ENCODE measurements around the gene WDFY3. TPM values are rescaled to one million over a fixed set of nuclear protein-coding genes. Genes with fewer than 3 reads are reported as not detected.

WDFY3 gene
- total and polyA plus RNA-seq, 9 of the 15 experiments (the other 6 are each of a cell fraction or from before 2014, with no cell fraction given), result 0.58 to 13.5 (median 9.4) TPM

DNA sequence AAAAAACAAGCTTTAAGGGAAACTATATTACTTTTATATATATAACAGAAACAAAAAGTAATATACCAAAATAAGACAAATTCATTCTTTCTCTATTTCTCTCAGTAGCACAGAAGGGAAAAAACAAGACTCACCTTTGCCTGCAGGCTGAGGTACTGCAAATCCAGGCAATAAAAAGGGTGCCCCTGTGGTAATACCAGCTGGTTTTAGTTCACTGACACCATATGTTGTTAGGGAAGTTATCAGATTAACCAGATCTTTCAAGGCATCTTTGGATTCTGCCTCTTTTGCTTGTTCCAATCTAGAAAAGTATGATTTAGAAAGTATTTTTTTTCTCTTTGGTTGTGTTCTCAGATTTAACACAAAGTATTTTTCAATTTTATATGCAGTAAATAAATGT, 139.8 kb downstream of the WDFY3 start:
- no TSS peak for BruUV-seq (replicated peaks)
- Histone ChIP-seq H3K9me3 (replicated peaks; ENCODE audit: control insufficient read depth, insufficient read depth, low read depth, low read length) (no peaks in the 10 kb centered on the region), H3K4me1 (replicated peaks in 1 of 2; ENCODE audit: control insufficient read depth in 2 of 2, insufficient read depth in 2 of 2, low read length in 2 of 2) (no peaks in the 10 kb centered on the region), H3K9me1 (ENCODE audit: control insufficient read depth, insufficient read depth, low read length) (no peaks in the 10 kb centered on the region), H2AFZ (ENCODE audit: low read depth, low read length) (no peak overlapping the region), H3K27me3 (ENCODE audit: control insufficient read depth in 2 of 2, insufficient read depth in 2 of 2, low read length in 2 of 2) (no peaks in the 10 kb centered on the region), H3K27ac (ENCODE audit: extremely low read depth, low read depth, low read length) (no peak overlapping the region), H3K79me2 (ENCODE audit: control insufficient read depth, insufficient read depth, low read length) (no peaks in the 10 kb centered on the region), H3K9ac (ENCODE audit: insufficient read depth in 1 of 2, low read depth in 2 of 2, low read length in 2 of 2) (no peak overlapping the region), H3K36me3 (ENCODE audit: control insufficient read depth, insufficient read depth, low read length) (no peaks in the 10 kb centered on the region), H3K4me3 (no peak overlapping the region), H4K20me1 (replicated peaks; ENCODE audit: control insufficient read depth, insufficient read depth, low read length) (no peaks in the 10 kb centered on the region), H3K4me2 (ENCODE audit: insufficient read depth, low read length) (no peak overlapping the region)
- no peak for ATAC-seq
- ChIA-PET CTCF (ENCODE audit: low intra/inter-chr PET ratio) (no interaction called here), POLR2A (no interaction called here)
- FAIRE-seq, result no peak
- in situ Hi-C loops (cut with MboI), result no loop called here
- TF ChIP-seq ZNF354B (CRISPR knock-in tag; IDR thresholded peaks at IDR 0.05), result no peak
- TF ChIP-seq, protein P1, sequence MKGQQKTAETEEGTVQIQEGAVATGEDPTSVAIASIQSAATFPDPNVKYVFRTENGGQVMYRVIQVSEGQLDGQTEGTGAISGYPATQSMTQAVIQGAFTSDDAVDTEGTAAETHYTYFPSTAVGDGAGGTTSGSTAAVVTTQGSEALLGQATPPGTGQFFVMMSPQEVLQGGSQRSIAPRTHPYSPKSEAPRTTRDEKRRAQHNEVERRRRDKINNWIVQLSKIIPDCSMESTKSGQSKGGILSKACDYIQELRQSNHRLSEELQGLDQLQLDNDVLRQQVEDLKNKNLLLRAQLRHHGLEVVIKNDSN (CRISPR knock-in tag; IDR thresholded peaks at IDR 0.05), result no peak
- TF ChIP-seq RB1 (IDR thresholded peaks at IDR 0.05; ENCODE audit: low read depth), result no peak
- no peak for TF ChIP-seq CBX8 (IDR thresholded peaks at IDR 0.05; ENCODE audit: borderline replicate concordance, extremely low read depth, low read depth, low read length, poor library complexity, severe bottlenecking)
- TF ChIP-seq CBX3 (IDR thresholded peaks at IDR 0.05; ENCODE audit: borderline replicate concordance in 1 of 2, low read length in 2 of 2), result no peak
- no peak for TF ChIP-seq SRSF7 (optimal IDR thresholded peaks at IDR 0.05; ENCODE audit: low read depth, low read length)
- no peak for TF ChIP-seq LEF1 (IDR thresholded peaks at IDR 0.05)
- TF ChIP-seq, protein P2, sequence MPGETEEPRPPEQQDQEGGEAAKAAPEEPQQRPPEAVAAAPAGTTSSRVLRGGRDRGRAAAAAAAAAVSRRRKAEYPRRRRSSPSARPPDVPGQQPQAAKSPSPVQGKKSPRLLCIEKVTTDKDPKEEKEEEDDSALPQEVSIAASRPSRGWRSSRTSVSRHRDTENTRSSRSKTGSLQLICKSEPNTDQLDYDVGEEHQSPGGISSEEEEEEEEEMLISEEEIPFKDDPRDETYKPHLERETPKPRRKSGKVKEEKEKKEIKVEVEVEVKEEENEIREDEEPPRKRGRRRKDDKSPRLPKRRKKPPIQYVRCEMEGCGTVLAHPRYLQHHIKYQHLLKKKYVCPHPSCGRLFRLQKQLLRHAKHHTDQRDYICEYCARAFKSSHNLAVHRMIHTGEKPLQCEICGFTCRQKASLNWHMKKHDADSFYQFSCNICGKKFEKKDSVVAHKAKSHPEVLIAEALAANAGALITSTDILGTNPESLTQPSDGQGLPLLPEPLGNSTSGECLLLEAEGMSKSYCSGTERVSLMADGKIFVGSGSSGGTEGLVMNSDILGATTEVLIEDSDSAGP (CRISPR knock-in tag; IDR thresholded peaks at IDR 0.05), result no peak
- TF ChIP-seq CBFA2T3 (IDR thresholded peaks at IDR 0.05), result no peak
- no peak for TF ChIP-seq ZZZ3 (IDR thresholded peaks at IDR 0.05)
- TF ChIP-seq, protein P3, sequence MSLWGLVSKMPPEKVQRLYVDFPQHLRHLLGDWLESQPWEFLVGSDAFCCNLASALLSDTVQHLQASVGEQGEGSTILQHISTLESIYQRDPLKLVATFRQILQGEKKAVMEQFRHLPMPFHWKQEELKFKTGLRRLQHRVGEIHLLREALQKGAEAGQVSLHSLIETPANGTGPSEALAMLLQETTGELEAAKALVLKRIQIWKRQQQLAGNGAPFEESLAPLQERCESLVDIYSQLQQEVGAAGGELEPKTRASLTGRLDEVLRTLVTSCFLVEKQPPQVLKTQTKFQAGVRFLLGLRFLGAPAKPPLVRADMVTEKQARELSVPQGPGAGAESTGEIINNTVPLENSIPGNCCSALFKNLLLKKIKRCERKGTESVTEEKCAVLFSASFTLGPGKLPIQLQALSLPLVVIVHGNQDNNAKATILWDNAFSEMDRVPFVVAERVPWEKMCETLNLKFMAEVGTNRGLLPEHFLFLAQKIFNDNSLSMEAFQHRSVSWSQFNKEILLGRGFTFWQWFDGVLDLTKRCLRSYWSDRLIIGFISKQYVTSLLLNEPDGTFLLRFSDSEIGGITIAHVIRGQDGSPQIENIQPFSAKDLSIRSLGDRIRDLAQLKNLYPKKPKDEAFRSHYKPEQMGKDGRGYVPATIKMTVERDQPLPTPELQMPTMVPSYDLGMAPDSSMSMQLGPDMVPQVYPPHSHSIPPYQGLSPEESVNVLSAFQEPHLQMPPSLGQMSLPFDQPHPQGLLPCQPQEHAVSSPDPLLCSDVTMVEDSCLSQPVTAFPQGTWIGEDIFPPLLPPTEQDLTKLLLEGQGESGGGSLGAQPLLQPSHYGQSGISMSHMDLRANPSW (CRISPR knock-in tag; IDR thresholded peaks at IDR 0.05), result no peak
- no peak for TF ChIP-seq RBM22 (IDR thresholded peaks at IDR 0.05; ENCODE audit: low read depth, low read length, poor library complexity, severe bottlenecking)
- no peak for TF ChIP-seq PCBP2 (IDR thresholded peaks at IDR 0.05; ENCODE audit: low read depth, low read length, poor library complexity, severe bottlenecking)
- TF ChIP-seq GATAD2A (IDR thresholded peaks at IDR 0.05), result no peak
- TF ChIP-seq, protein P4, sequence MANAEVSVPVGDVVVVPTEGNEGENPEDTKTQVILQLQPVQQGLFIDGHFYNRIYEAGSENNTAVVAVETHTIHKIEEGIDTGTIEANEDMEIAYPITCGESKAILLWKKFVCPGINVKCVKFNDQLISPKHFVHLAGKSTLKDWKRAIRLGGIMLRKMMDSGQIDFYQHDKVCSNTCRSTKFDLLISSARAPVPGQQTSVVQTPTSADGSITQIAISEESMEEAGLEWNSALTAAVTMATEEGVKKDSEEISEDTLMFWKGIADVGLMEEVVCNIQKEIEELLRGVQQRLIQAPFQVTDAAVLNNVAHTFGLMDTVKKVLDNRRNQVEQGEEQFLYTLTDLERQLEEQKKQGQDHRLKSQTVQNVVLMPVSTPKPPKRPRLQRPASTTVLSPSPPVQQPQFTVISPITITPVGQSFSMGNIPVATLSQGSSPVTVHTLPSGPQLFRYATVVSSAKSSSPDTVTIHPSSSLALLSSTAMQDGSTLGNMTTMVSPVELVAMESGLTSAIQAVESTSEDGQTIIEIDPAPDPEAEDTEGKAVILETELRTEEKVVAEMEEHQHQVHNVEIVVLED (CRISPR knock-in tag; IDR thresholded peaks at IDR 0.05), result no peak
- TF ChIP-seq RBM15 (IDR thresholded peaks at IDR 0.05; ENCODE audit: insufficient read depth, low read length), result no peak
- no peak for TF ChIP-seq POLR2H (tag; IDR thresholded peaks at IDR 0.05; ENCODE audit: low read depth)
- TF ChIP-seq JUNB (CRISPR knock-in tag; conservative IDR thresholded peaks at IDR 0.05), result no peak
- DNase-seq (ENCODE audit: extremely low read depth in 1 of 4, low spot score in 3 of 4), result no peak
- intact Hi-C loops (cut with micrococcal nuclease), result no loop called here
